Hematopoietic multipotent progenitor cell treated with erythropoietin and hydrocortisone succinate and interleukin-3 and kit ligand, for 15 days (in vitro differentiated cells): Measurements from ENCODE around the gene KIAA1210.
A peak's percentile ranks its signal among the peaks of the same experiment; 100 is the strongest.

ENCODE experiments used
- DNase-seq: peaks from one replicate; pipeline ENCODE4 v3.0.0-alpha.2; 2015; ENCODE audit warnings: low spot score

The KIAA1210 gene

GRCh38 chrX:119127650-119128049 lies at the start of gene KIAA1210:
Gene KIAA1210 (minus strand): TSS chrX:119127812. CDS start chrX:119123642, 4,170 bp downstream.
- no peak for DNase-seq

- DNase-seq = no peak
Measured at GRCh38 chrX:119177278-119177677, 49.7 kb upstream of the KIAA1210 start.

GRCh38 chrX:119174900-119175299 lies 47.3 kb upstream of the KIAA1210 start:
- DNase-seq = no peak

GRCh38 chrX:119168104-119168503 lies 40.5 kb upstream of the KIAA1210 start:
- no peak for DNase-seq

GRCh38 chrX:119158226-119158625 lies 30.6 kb upstream of the KIAA1210 start:
- DNase-seq = no peak

- DNase-seq = no peak
Measured at GRCh38 chrX:119156241-119156640, 28.6 kb upstream of the KIAA1210 start.

- no peak for DNase-seq
Measured at GRCh38 chrX:119155416-119156035, 27.9 kb upstream of the KIAA1210 start.

- no peak for DNase-seq
Measured at GRCh38 chrX:119151051-119151380, 23.4 kb upstream of the KIAA1210 start.

- DNase-seq = no peak
Measured at GRCh38 chrX:119150163-119151050, 22.8 kb upstream of the KIAA1210 start.

GRCh38 chrX:119147486-119147885 lies 19.9 kb upstream of the KIAA1210 start:
- no peak for DNase-seq

- no peak for DNase-seq
Measured at GRCh38 chrX:119145241-119145653, 17.6 kb upstream of the KIAA1210 start.

- no peak for DNase-seq
Measured at GRCh38 chrX:119134466-119134865, 6.9 kb upstream of the KIAA1210 start.

GRCh38 chrX:119132961-119133360 lies 5.3 kb upstream of the KIAA1210 start:
- DNase-seq = no peak

- DNase-seq = no peak
Measured at GRCh38 chrX:119132316-119132715, 4.7 kb upstream of the KIAA1210 start.

- no peak for DNase-seq
Measured at GRCh38 chrX:119130911-119131310, 3.3 kb upstream of the KIAA1210 start.

GRCh38 chrX:119121341-119121740 lies 6.3 kb downstream of the KIAA1210 start:
- no peak for DNase-seq

- peak; percentile 4 for DNase-seq
Measured at GRCh38 chrX:119118780-119119395, 8.7 kb downstream of the KIAA1210 start.

GRCh38 chrX:119107206-119107605 lies 20.4 kb downstream of the KIAA1210 start:
- no peak for DNase-seq

- no peak for DNase-seq
Measured at GRCh38 chrX:119105826-119106225, 21.8 kb downstream of the KIAA1210 start.

- no peak for DNase-seq
Measured at GRCh38 chrX:119101168-119101567, 26.4 kb downstream of the KIAA1210 start.

GRCh38 chrX:119095936-119096335 lies 31.7 kb downstream of the KIAA1210 start:
- DNase-seq = no peak

- no peak for DNase-seq
Measured at GRCh38 chrX:119094819-119095218, 32.8 kb downstream of the KIAA1210 start.
